Kasumi-1 (cell line): ENCODE data around the gene MAP2K2.
A peak's percentile ranks its signal among the peaks of the same experiment; 100 is the strongest.

ENCODE experiments used
- DNase-seq, 2 experiments: peaks; one replicate each; lab custom pipeline; 2025; lab: John Stamatoyannopoulos, UW

The MAP2K2 gene

GRCh38 chr19:4077800-4078684 lies 45.9 kb downstream of the MAP2K2 start:
- peak; percentile 24 to 28 for DNase-seq

GRCh38 chr19:4077007-4077374 lies 46.9 kb downstream of the MAP2K2 start:
- DNase-seq: no peak

GRCh38 chr19:4075373-4075772 lies 48.5 kb downstream of the MAP2K2 start:
- DNase-seq: no peak

- DNase-seq: no peak
Observed at GRCh38 chr19:4071610-4072009, 52.3 kb downstream of the MAP2K2 start.

GRCh38 chr19:4069331-4069959 lies 54.5 kb downstream of the MAP2K2 start:
- no peak for DNase-seq

GRCh38 chr19:4068047-4068966 lies 55.6 kb downstream of the MAP2K2 start:
- peak in 1 of 2 experiments; percentile 29 for DNase-seq

- peak in 1 of 2 experiments; percentile 34 for DNase-seq
Observed at GRCh38 chr19:4067396-4068046, 56.4 kb downstream of the MAP2K2 start.

- peak; percentile 83 to 86 for DNase-seq
Observed at GRCh38 chr19:4066682-4067395, 57.1 kb downstream of the MAP2K2 start, which contains the start of gene ZBTB7A. TSS of gene ZBTB7A (minus strand) at chr19:4066899. CDS start at chr19:4055232, 11,667 bp downstream.

- no peak for DNase-seq
Observed at GRCh38 chr19:4066176-4066606, 57.7 kb downstream of the MAP2K2 start.

GRCh38 chr19:4065430-4066175 lies 58.3 kb downstream of the MAP2K2 start:
- DNase-seq: peak; percentile 81 to 92

GRCh38 chr19:4064496-4065260 lies 59.2 kb downstream of the MAP2K2 start:
- peak in 1 of 2 experiments; percentile 19 for DNase-seq

GRCh38 chr19:4064149-4064495 lies 59.8 kb downstream of the MAP2K2 start:
- DNase-seq: no peak

GRCh38 chr19:4063369-4064148 lies 60.4 kb downstream of the MAP2K2 start:
- no peak for DNase-seq

GRCh38 chr19:4062419-4063368 lies 61.2 kb downstream of the MAP2K2 start:
- no peak for DNase-seq

- no peak for DNase-seq
Observed at GRCh38 chr19:4061683-4062418, 62.1 kb downstream of the MAP2K2 start.

GRCh38 chr19:4061178-4061682 lies 62.7 kb downstream of the MAP2K2 start:
- no peak for DNase-seq
